Right atrium auricular region (tissue), 2 donors: Measurements from ENCODE around the gene SETBP1. TPM values are rescaled to one million over a fixed set of nuclear protein-coding genes. Genes with fewer than 3 reads are reported as not detected.

Experiments used
- DNase-seq: peaks from one replicate; pipeline ENCODE4 v3.0.0-alpha.2; 2019; ENCODE audit warnings: low spot score
- H3K27ac ChIP-seq, 2 donors: fragments of 200-600 bp; sonication (generic); 1 replicate in 1 of 2; 2 replicates in 1 of 2; pipeline ENCODE4 v1.5.1; 2016 to 2019
- H3K27me3 ChIP-seq, 2 donors: fragments of 200-600 bp; sonication (generic); one replicate each; pipeline versions ENCODE4 v1.5.1 to v1.6.0; 2017 to 2019
- H3K36me3 ChIP-seq: fragments of 200-600 bp; sonication (generic); one replicate; pipeline ENCODE4 v1.5.1; 2016
- H3K4me1 ChIP-seq, 2 donors: fragments of 200-600 bp; sonication (generic); one replicate each; pipeline versions ENCODE4 v1.5.1 to v1.6.0; 2017 to 2019
- H3K4me3 ChIP-seq, 2 donors: fragments of 200-600 bp; sonication (generic); 1 replicate in 1 of 2; 2 replicates in 1 of 2; pipeline ENCODE4 v1.5.1; 2017 to 2019; ENCODE audit warnings: mild to moderate bottlenecking in 1 of 2, moderate library complexity in 1 of 2
- H3K9me3 ChIP-seq, 2 donors: fragments of 200-600 bp; sonication (generic); one replicate each; pipeline ENCODE4 v1.5.1; 2019
- total RNA-seq, 2 donors: library from RNA; depleted of rRNA; stranded (reverse); fragments of >200 nt; gene quantifications; one replicate each; pipeline ENCODE4 v1.1.0, GENCODE V29; 2016
- TF ChIP-seq, protein P1 (sequence below), 2 donors: fragments of 200-600 bp; sonication (generic); IDR thresholded peaks; one replicate each; pipeline ENCODE4 v1.5.1; 2019; ENCODE audit warnings: antibody characterized with exemption in 2 of 2

The SETBP1 gene
- total RNA-seq, 2 donors from 2014 or later: 7.8 to 13.4 TPM

GRCh38 chr18:44853430-44853829 is 172.7 kb downstream of the SETBP1 start:
- no peaks in the 10 kb centered on the region for H3K36me3 ChIP-seq
- no peak for DNase-seq
- TF ChIP-seq, protein P1, sequence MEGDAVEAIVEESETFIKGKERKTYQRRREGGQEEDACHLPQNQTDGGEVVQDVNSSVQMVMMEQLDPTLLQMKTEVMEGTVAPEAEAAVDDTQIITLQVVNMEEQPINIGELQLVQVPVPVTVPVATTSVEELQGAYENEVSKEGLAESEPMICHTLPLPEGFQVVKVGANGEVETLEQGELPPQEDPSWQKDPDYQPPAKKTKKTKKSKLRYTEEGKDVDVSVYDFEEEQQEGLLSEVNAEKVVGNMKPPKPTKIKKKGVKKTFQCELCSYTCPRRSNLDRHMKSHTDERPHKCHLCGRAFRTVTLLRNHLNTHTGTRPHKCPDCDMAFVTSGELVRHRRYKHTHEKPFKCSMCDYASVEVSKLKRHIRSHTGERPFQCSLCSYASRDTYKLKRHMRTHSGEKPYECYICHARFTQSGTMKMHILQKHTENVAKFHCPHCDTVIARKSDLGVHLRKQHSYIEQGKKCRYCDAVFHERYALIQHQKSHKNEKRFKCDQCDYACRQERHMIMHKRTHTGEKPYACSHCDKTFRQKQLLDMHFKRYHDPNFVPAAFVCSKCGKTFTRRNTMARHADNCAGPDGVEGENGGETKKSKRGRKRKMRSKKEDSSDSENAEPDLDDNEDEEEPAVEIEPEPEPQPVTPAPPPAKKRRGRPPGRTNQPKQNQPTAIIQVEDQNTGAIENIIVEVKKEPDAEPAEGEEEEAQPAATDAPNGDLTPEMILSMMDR (IDR thresholded peaks at IDR 0.05): no peak
- H3K9me3 ChIP-seq: no peaks in the 10 kb centered on the region
- H3K27ac ChIP-seq: no peak overlapping the region
- H3K4me3 ChIP-seq: no peak overlapping the region
- H3K4me1 ChIP-seq: peaks cover 0 to 40% of the 10 kb centered on the region in 2 donors
- no peaks in the 10 kb centered on the region for H3K27me3 ChIP-seq

DNA sequence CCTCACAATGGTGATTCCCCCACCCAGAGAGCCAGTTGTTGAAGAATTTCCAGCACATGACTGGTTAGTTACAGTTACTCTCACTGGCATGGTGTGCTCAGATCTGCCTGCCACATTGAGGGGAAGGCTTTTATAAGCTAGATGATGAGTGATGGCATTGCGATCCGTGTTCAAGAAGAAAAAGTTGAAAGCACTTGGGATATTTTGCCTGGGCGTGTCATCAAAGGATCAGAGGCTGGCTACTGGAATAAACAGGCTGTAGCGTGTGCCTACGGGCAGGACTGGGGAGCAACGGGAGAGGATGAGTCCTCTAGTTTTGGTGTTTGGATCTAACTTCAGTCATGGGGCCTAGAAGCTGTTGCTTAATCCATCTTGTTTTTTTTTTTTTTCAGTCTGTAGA is 175.0 kb downstream of the SETBP1 start:
- no peak for DNase-seq
- Histone ChIP-seq H3K4me1 (peaks cover 0 to 35% of the 10 kb centered on the region in 2 donors), H3K27me3 (no peaks in the 10 kb centered on the region), H3K27ac (no peak overlapping the region), H3K36me3 (no peaks in the 10 kb centered on the region), H3K4me3 (no peak overlapping the region), H3K9me3 (no peaks in the 10 kb centered on the region)
- TF ChIP-seq, protein P1 (IDR thresholded peaks at IDR 0.05): no peak

- H3K9me3 ChIP-seq: no peaks in the 10 kb centered on the region
- no peak overlapping the region for H3K4me3 ChIP-seq
- no peaks in the 10 kb centered on the region for H3K36me3 ChIP-seq
- H3K4me1 ChIP-seq: peaks cover 0 to 35% of the 10 kb centered on the region in 2 donors
- DNase-seq: no peak
- TF ChIP-seq, protein P1 (IDR thresholded peaks at IDR 0.05): no peak
- no peak overlapping the region for H3K27ac ChIP-seq
- H3K27me3 ChIP-seq: no peaks in the 10 kb centered on the region
Observed at GRCh38 chr18:44856157-44856556, 175.5 kb downstream of the SETBP1 start.

GRCh38 chr18:44857081-44857480 is 176.4 kb downstream of the SETBP1 start:
- Histone ChIP-seq H3K27me3 (no peaks in the 10 kb centered on the region), H3K36me3 (no peaks in the 10 kb centered on the region), H3K27ac (no peak overlapping the region), H3K4me3 (no peak overlapping the region), H3K9me3 (no peaks in the 10 kb centered on the region), H3K4me1 (peaks cover 0 to 27% of the 10 kb centered on the region in 2 donors)
- no peak for DNase-seq
- TF ChIP-seq, protein P1 (IDR thresholded peaks at IDR 0.05): no peak

DNA sequence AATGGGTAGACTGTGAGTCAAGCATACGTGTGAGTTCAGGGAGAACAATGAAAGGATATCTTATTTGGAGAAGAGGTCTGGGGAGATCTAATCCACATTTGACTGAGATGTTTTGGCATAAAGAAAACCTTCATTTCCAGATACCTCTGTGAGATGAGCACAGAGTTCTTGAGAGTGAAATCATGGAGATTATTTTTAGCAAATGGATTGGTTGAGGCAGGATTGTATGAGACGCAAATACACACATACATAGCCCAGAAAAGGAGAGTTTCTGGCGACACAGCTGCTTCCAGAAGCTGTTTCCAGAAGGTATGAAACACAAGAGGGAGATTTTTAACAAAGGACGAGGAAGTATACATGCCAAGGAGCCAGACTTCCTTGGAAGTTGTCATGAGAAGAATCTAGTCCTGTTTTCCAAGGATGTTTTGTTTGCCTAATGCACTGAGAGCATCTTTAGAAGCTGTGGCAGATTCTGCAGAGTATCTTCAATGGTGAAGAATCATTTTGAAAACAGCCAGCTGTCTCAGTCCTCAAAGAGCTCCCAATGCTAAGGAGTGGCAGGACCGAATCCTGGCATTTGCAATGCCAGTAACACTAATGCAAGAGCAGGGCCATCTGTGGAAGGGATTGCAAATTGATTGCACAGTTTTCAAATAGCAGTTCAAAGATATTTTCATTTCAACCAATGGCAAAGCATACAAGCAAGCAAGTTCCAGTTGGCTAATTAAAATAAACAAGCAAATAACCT is 177.2 kb downstream of the SETBP1 start:
- TF ChIP-seq, protein P1 (IDR thresholded peaks at IDR 0.05): no peak
- no peaks in the 10 kb centered on the region for H3K36me3 ChIP-seq
- H3K4me1 ChIP-seq: peaks cover 0 to 18% of the 10 kb centered on the region in 2 donors
- H3K9me3 ChIP-seq: no peaks in the 10 kb centered on the region
- H3K27me3 ChIP-seq: no peaks in the 10 kb centered on the region
- H3K4me3 ChIP-seq: no peak overlapping the region
- DNase-seq: no peak
- H3K27ac ChIP-seq: no peak overlapping the region

GRCh38 chr18:44859263-44859662 is 178.6 kb downstream of the SETBP1 start:
- no peak for DNase-seq
- no peak overlapping the region for H3K27ac ChIP-seq
- no peaks in the 10 kb centered on the region for H3K36me3 ChIP-seq
- H3K4me1 ChIP-seq: peaks cover 0 to 16% of the 10 kb centered on the region in 2 donors
- H3K9me3 ChIP-seq: no peaks in the 10 kb centered on the region
- H3K27me3 ChIP-seq: no peaks in the 10 kb centered on the region
- no peak overlapping the region for H3K4me3 ChIP-seq
- TF ChIP-seq, protein P1 (IDR thresholded peaks at IDR 0.05): no peak
